Kidney capillary endothelial cell (primary cell): ENCODE results near the gene BAIAP2L2.
A peak's percentile ranks its signal among the peaks of the same experiment; 100 is the strongest.

Experiments used
- DNase-seq: peaks from one replicate; pipeline ENCODE4 v3.0.0-alpha.2; 2018; ENCODE audit warnings: low spot score

Gene BAIAP2L2

DNA sequence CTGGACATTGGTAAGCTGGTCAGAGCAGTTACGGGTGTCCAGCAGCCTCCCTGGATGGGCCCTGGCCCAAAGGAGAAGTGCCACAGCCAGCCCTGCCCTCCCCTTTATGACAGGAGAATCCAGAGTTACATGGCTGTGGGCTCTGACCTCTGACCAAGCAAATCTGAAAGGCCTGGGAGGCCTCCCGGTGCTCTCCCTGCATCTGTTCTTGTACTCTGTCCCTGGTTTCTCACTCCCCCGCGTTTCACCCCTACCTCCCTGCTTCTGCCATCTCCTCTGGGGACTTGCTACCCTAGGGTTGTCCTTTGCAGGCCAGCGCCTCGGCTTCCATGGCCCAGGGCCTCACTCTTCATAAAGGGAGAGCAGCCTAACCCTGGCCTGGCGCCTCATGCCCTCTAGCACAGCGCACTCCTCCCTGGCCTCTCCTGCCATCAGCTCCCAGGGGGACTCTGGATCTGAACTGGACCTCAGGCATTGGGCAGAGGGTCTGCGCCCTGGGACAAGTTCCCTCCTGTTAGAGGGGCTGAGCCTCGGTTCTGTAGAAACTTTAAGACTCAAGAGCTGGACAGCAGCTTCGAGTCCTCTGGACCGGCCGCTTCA lies 42.6 kb downstream of the BAIAP2L2 start:
- DNase-seq, result no peak

DNA sequence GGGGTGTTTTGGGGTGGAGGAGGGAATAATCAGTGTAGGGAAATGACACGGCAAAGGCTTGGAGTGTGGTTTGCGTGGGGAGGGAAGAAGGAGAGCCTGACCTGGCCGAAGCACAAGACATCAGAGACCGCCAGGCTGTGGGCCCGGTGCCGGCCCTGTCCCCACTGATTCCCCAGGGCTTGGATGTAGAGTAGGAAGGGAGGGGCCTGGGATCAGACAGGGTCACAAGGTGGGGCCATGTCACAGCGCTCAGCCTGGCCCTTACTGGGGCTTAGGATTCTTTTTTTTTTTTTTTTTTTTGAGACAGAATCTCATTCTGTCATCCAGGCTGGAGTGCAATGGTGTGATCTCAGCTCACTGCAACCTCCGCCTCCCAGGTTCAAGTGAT lies 43.5 kb downstream of the BAIAP2L2 start:
- no peak for DNase-seq

GRCh38 chr22:38066381-38067027 lies 44.0 kb downstream of the BAIAP2L2 start:
- DNase-seq, result no peak

DNA sequence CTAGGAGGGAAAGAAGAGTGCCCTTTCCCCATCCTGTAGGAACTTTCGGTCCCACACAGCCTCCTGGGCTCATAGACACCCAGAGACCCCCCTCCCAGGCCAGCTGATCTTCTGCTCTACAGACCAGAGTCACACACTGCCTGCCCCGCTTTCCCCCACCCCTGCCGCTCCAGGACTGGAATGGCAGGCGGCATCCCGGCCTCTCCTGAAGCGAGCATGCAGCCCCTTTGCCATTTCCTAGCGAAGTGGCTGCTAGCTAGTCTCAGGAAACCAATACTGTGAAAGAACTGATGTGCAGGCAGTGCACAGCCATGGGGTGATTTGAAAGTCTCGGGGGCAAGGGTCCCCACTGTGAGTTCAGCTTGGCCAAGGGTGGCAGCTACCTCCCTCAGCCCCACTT lies 44.9 kb downstream of the BAIAP2L2 start:
- DNase-seq, result no peak

DNA sequence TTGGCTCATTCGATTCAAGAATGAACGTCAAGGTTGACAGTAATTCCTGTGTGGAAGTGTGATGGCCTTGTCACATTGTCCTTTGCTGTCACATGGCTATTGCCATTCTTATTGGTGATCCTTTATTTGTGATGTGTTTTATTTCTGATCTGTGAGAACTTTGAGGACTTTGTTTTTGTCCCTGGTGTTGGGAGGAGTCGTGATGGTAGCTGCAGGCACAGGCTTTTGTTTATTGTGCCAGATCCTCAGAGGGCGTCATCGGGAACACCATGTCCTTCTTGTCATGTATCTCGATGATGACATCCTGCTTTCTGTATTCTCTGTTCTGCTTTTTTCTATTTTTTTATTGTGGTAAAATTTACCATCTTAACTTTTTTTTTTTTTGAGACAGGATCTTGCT lies 47.7 kb downstream of the BAIAP2L2 start:
- no peak for DNase-seq

DNA sequence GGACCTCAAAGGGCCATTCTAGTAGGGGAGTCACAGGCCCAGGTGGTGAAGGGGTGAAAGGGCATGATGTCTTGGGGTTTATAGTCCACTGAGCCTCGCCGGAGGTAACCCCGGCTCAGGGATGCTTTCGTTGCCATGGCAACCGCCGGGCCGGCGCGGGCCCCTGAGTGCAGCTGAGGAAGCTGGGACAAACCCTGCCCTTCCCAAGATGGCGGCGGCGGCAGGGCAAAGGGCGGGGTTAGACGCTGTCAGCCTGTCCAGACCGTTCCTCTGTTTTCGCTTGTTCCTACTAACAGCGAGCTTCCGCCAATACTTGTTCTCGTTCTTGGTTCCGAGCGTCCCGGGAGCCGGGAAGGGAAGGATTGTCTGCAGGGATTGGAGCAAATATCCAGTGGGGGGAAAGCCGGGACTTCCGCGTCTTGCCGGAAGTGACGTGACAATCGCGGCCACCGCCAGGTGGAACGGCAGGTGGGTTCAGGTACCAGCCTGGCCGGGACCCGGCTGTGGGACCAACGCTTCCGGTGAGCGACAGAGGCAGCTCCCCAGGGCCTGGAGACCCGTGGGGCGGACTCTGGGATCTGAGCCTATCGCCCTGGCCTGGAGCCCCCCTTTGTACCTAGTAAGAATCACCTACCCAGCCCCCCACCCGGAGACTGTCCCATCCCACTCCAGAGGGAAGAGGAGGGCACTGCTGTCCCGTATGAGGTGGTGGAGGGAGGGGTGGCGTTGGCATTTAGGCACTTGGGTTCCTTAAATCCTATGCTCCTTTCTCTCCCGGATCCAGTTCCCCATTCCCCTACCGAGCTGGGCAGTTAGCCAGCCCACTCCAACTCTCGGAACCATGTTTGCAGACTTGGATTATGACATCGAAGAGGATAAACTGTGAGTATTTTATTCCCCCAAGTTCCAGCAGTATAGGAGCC lies 53.3 kb downstream of the BAIAP2L2 start, which contains the start of gene PICK1:
Gene PICK1 (plus strand): TSS at position 436 of the 923 bp plus-strand sequence. CDS start 406 bp downstream, at position 842.
- peak; percentile 73 for DNase-seq

- DNase-seq, result peak; percentile 79
Measured at GRCh38 chr22:38051900-38052862, 58.3 kb downstream of the BAIAP2L2 start.

GRCh38 chr22:38051261-38051660 lies 59.2 kb downstream of the BAIAP2L2 start:
- DNase-seq, result no peak

- DNase-seq, result no peak
Measured at GRCh38 chr22:38050720-38051119, 59.8 kb downstream of the BAIAP2L2 start.

DNA sequence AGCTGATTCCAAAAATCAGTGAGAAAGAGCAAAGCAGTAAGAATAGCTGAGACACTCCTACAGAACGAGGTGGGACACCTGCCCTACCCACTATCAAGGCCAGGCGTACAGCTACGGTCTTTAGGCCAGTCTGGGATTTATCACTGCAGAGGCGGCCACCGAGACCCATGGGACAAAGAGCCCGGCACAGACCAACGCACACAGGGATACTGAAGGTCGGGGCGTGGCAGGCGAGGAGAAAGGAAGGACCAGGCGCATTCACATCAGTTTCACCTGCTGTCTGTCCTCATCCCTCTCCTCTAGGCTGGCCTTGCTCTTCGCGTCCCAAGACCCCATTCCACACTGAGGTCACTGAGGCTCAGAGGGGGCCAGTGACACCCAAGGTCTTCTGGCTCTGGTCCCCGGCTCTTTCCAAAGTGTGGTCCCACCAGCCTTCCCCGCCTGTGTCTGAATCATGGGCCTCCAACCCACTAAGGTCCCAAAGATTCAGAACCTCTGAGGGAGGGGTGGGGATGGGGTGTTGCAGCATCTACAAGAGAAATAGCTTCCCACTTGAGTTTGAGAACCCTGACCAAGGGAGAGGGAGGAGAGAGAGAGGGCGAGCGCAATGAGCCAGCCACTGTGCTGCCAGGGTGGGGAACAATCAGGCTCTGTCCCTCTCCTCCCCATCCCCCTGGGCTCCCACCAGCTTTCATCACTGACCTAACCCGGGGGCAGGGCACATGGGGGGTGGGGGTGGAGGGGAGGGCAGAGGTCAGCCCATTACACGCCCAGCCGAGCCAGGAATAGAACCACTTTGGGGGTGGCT lies 60.5 kb downstream of the BAIAP2L2 start:
- no peak for DNase-seq

GRCh38 chr22:38046070-38046748 lies 64.3 kb downstream of the BAIAP2L2 start:
- DNase-seq, result no peak

DNA sequence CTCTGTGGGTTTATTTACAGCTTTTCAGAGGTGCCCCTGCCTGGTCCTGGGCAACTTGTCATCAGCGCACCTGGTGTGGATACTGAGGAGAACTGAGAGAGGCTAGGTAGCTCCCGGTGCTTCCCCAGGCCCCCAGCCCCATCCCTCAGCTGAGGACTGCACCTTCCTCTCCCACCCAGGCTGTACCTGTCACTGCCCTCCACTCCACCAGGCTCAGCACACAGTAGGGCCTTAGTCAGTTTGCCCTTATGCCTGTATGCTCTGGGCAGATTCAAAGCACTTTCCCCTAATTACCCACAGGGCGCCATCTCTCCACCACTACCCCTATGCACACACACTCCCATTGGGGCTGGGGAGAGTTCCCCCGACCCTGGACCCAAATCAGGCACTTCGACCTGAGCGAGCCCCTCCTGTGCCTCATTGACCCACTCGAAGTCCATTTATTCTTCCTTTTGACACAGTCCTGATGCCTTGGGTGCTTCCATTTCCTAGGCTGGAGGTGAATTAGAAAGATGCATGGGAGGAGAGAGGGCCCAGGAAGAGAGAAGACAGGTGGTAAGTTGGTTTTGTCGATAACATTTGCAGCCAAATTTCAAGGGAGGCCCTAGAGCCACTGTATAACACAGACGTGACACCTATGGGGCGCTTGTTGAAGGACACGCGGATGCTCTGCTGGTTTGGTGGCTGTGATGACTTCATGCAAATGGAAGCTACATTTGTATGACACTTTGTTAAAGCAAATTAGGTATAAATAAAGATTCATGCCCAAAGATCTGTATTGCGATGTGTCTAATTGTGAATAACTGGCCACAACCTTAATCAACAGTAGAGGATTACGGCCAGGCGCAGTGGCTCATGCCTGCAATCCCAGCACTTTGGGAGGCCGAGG lies 67.1 kb downstream of the BAIAP2L2 start:
- DNase-seq, result no peak

GRCh38 chr22:38042488-38042790 lies 68.0 kb downstream of the BAIAP2L2 start:
- DNase-seq, result no peak

DNA sequence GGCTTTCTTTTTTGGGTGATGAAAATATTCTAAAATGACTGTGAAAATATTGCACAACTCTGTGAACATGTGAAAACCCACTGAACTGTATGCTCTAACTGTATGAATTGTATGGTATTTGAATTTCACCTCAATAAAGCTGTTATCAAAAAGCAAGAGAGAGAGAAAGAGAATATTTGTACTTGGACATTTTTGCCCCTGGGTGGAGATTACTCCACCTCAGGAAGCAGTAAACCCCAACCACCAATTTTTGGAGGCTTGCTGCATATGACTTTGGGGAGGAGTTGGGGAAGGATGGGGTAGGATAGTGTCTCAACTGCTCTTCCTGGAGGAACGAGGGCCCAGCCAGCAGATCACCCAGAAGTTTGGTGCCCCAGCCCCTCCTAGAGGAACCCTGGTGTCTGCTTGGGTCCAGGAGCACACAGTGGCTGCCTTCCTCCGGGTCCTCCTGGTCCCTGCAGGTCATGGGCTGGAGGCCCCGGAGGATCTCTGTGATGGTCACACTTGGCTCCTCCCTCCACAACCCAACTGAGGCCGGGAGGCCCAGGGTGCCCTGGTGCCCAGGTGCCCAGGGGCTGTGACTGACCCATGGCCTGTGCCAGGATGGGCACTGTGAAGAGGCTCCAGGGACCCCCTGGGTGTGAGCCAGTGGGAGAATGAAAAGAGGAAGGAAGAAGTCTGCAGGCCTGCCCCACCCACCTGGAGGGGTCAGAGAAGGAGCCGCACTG lies 68.6 kb downstream of the BAIAP2L2 start:
- no peak for DNase-seq

GRCh38 chr22:38040953-38041759 lies 69.3 kb downstream of the BAIAP2L2 start:
- peak; percentile 58 for DNase-seq

- no peak for DNase-seq
Measured at GRCh38 chr22:38038890-38039812, 71.3 kb downstream of the BAIAP2L2 start.

- no peak for DNase-seq
Measured at GRCh38 chr22:38038426-38038825, 72.1 kb downstream of the BAIAP2L2 start.
